HG03439 (cell line): ENCODE data around the gene DHX30.
"Not testable (repeated sequence)": the region's sequence is repeated elsewhere in the genome, so short reads cannot be mapped to it uniquely, and the experiment has no call there.

Experiments
- ATAC-seq: cut with Tn5 transposase; IDR thresholded peaks from one replicate; pipeline ENCODE4 v1.9.1; 2021; ENCODE audit warnings: mild to moderate bottlenecking, moderate library complexity; ENCODE audit not compliant: unreplicated experiment

DHX30 gene

DNA sequence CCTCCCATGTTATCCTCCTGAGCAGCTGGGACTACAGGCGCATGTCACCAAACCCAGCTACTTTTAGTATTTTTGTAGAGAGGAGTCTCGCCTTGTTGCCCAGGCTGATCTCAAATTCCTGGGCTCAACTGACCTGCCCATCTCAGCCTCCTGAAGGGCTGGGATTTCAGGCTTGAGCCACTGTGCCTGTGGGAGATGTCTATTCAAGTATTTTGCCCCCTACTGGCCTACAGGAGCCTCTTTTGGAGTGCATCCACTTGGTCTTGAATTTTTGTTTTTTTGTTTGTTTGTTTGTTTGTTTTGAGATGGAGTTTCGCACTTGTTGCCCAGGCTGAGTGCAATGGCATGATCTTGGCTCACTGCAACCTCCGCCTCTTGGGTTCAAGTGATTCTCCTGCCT is 3.2 kb upstream of the DHX30 start:
- no peak for ATAC-seq

DNA sequence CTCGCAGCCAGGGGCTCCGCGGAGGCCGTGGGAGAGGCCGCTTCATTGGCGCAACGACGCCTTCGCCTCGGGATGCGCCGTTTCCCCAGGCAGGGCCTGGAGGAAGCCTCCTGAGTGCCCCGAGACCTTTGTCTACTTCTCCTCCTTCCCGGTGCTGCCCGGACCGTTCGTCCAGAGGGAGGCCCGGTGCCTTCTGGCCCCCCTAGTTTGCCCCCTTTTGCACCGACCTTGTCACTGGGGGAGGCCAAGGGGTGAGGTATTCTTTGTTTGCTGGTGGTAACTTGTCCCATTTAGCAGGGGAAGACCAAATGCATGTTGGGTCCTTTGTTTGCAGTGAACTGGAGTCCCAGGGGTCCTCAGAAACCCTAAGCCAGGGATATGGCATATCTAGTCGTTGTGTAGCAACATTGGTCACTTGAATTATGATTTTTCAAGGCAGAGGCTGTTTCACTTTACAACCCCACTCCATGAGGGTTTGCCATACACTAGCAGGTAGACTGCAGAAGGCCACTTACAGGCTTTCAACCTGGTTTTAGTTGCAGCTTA is 615 bp downstream of the DHX30 start:
- no peak for ATAC-seq

DNA sequence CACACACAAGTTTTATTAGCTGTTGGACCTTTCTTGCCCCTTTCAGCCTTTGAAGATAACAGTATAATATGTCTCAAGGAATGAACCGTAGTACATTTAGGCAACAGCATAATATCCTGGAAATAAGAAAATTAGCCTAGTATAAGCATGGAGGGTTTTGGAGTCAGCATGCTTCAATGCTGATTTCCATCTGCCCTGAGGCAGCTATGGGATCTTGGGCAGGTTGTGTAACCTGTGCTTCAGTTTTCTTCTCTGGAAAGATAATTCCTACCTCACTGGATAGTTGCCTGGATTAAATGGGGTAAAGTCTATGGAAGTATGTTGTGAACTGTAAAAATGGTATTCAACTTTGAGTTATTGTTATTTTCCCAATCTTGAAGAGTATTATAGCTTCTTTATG is 1.6 kb downstream of the DHX30 start:
- ATAC-seq, result no peak

DNA sequence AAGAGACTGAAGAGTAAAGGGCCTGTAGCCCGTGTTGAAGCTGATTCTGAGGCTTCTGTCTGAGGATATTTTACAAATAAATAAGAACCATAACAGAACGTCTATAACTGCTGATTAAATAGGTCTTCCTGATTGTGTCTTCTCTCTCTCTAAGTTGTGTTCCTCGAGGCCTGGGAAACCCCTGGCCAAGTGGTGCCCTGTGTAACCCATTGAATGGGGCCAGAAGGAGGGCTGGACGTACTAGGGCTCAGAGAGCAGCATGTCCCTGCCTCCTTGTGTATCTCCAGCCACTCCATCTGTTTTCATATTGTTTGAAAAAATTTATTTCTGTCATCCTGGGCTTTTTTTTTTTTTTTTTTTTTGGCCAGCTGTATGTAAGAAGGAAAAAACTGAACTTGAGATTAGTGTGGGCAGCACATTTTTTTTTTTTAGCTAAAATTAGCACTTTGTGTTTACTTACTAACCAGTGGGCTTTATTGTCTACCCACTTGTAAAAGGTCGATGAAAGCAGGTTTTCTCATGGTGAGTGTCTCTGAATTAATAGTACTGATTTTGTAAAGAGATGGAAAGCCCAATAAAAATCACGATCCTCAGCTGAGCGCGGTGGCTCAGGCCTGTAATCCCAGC is 10.7 kb downstream of the DHX30 start:
- ATAC-seq, result no peak

DNA sequence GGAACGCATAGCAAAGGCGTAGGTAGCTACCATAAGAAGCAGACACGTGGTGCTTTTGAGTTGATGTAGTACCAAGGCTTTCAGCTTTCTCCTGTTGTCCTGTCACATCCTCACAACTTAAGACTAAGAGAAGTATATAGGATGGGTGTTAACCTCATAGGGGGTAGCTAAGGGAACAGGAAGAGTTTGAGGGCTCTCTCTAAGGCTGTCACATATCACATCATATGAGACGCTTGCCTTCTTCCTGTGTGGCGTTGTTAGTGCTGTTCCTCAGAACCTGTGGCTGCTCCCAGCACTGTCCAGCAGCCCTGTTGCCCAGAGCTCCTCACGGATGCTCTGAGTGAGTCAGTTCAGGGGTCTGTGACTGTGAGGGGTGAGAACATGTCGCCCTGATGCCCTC is 14.7 kb downstream of the DHX30 start:
- ATAC-seq, result no peak

DNA sequence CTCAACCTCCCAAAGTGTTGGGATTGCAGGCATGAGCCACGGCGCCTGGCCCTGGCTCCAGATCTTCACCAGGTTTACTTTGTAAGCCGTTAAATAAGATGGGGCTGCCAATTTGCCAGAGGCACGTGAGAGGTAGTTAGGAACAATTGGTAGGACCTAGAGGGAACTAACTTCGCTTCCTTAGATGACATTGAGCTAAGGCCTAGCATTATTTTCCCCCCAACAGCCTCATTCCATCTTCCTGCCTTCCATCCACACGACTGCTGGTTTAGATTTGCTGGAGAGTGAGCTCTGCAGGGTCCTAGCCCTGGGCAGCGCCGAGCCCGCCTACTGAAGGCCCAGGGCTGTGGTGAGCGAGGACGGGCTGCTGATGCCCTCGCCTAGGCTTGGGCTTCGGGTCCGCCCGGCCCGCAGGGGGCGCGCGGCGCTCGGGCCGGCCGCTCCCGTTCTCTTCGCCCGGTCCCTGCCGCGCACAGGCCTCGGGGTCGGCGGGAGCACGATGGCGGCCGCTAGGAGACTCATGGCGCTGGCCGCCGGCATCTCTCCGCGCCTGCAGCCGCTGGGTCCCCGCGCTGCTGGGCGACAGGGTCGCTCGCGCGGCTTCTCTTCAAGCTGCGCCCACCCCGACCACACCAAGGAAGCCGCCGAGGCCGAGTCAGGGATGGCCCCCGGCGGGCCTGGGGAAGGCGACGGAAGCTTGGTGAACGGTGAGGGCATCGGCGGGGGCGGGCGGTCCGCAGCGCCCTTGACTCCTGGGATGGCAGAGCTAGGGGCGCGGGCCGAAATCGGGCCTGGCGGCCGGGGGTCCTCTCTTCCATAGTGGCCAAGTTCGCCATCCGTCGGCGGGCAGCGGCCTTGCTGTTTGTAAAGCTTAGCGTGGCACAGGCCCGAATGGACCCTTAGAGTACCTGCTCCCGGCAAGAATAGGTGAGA is 21.9 kb downstream of the DHX30 start:
- peak; percentile 94 for ATAC-seq

DNA sequence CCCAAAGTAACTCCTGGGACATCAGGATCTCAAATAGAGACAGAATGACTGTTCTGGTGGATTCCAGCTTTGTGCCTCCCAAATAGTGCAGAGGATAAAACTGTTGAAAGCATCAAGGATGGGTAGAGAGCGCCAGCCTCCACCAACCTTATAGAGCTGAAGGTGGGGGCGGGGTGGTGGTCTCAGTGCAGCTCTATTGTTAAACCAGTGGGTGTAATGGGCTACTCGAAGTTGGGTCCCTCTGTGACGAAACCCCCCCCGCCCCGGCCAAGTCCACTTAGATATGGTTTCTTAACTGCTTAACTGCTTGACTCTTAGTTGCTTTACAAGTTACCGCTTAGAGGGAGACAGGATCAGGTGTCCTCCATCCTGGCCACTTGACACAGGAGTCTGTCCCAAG is 22.7 kb downstream of the DHX30 start:
- no peak for ATAC-seq

DNA sequence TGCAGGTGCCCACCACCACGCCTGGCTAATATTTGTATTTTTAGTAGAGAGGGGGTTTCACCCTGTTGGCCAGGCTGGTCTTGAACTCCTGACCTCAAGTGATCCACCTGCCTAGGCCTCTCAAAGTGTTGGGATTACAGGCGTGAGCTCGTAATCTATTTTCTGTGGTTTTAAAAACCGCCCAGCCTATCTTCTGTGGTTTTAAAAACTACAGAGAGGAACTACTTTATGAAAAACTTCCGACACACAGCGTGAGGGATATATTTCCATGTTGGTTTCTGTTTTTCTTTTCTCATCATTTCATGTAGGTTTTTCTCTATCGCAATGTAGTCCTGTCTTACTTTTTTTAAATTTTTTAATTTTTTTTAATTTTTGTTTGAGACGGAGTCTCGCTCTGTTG is 26.5 kb downstream of the DHX30 start:
- ATAC-seq, result not testable (repeated sequence)

DNA sequence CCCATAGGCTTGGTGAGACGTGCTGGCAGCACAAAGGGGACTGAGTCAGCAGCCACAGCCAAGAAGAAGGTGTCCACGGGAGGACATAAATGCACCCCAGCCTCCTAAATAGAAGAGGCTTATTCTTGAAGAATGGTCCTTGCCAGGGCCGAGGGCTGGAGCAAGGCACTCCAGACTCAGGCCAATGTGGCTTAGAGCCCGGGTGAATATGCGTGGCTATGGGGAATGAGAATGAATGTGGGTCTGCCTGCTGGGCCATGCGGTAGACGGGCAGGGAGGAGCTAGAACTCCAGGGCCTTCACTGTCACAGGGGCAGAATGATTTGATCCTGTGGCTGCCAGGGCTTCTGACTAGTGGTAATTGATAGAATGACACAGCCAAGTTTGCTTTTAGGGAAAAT is 34.0 kb downstream of the DHX30 start:
- no peak for ATAC-seq

DNA sequence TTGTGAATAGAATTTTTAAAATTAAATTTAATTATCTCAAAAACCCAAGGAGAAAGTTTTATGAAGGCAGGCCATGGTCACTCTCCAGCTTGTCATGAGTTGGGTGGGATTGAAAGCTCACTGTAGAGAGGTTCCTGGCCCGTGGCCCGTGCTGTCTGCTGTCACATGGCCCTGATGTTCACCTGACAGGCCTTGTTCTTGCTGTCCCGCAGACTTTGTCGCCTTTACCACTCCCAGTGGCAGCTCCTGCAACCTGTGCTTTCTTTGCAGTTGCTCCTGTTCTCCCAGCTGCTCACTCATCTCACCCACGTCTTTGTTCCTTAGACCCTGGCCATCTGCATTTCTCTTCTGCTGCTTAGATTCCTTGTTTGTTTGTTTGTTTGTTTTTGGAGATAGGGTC is 35.6 kb downstream of the DHX30 start:
- ATAC-seq, result no peak

DNA sequence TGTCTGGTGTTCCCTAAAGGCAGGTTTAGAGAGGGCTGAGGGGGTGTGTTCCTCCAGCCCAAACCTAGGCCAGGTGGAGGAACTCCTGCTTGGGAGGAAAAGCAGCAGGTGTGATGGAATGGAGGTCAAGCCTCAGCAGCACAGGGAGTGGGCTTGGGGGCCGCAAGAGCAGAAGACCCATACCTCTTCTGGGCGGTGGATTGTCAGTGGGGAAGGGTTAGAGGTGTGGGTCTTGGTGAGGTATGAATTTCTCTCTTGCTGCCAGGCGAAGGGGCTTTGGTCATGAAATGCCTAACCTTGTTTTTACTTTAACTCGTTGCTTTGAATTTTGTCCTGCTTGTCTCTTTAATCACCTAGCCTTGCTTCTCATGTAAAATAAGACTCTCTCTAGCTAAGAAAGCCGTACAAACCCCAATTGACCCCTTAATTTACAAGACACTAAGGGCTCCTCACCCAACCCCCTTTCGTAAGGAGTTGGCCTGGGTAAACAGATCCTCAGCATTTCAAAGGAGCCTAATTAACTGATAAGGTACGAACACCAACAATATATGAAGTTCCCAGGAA is 38.9 kb downstream of the DHX30 start:
- no peak for ATAC-seq

DNA sequence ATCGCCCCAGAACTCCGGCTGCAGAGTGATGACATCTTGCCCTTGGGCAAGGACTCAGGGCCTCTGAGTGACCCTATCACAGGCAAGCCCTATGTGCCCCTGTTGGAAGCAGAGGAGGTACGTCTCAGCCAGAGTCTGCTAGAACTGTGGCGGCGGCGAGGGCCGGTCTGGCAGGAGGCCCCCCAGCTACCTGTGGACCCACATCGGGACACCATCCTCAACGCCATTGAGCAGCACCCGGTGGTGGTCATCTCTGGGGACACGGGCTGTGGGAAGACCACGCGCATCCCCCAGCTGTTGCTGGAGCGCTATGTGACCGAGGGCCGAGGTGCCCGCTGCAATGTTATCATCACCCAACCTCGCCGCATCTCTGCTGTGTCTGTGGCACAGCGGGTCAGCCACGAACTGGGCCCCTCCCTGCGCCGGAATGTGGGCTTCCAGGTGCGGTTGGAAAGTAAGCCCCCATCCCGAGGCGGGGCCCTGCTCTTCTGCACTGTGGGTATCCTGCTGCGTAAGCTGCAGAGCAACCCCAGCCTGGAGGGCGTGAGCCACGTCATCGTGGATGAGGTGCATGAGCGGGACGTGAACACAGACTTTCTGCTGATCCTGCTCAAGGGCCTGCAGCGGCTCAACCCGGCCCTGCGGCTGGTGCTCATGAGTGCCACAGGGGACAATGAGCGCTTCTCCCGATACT is 43.4 kb downstream of the DHX30 start:
- ATAC-seq, result no peak

DNA sequence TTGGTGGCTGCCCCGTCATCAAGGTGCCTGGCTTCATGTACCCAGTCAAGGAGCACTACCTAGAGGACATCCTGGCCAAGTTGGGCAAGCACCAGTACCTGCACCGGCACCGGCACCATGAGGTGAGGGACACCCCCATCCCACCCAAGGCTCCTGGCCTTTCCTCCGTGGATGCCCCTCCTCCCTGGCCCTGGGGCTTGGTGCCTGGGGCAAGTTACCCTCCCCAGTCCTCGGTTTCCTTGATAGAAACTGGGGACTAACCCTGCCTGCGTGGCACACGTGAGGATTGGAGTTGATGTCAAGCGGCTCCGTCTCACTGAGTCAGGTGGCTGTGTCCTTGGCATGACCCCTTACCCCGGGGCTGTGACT is 43.9 kb downstream of the DHX30 start:
- ATAC-seq, result no peak

DNA sequence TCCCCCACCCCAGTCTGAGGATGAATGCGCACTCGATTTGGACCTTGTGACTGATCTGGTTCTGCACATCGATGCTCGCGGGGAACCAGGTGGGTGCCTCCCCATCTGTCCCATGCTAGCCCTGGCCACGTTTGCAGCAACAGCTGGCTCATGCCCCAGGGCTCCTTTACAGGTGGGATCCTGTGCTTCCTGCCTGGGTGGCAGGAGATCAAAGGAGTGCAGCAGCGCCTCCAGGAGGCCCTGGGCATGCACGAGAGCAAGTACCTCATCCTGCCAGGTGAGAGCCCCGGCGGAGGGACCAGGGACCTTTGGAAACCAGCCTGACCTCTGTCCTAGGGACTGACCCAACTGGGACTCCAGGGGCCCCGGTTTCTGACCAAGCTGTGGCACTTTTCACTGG is 44.3 kb downstream of the DHX30 start:
- ATAC-seq, result no peak

DNA sequence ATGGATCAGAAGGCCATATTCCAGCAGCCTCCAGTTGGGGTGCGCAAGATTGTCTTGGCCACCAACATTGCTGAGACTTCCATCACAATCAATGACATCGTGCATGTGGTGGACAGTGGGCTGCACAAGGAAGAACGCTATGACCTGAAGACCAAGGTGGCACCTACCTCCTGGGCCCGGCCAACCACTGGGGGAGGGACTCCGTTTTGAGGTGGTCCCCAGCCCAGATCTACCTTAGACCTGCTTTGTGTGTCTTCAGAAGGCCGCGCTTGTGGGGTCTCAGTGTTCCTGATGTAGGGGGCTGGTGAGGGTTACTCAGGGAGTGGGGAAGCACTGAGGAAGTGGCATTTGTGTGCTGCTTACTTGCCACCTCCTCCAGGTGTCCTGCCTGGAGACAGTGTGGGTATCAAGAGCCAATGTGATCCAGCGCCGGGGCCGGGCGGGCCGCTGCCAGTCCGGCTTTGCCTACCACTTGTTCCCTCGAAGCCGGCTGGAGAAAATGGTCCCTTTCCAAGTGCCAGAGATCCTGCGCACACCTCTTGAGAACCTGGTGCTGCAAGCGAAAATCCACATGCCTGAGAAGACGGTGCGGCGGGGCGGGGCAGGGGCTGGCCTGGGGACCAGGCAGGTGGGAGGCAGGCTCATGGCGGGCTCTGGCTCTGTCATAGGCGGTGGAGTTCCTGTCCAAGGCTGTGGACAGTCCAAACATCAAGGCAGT is 45.0 kb downstream of the DHX30 start:
- ATAC-seq, result no peak

DNA sequence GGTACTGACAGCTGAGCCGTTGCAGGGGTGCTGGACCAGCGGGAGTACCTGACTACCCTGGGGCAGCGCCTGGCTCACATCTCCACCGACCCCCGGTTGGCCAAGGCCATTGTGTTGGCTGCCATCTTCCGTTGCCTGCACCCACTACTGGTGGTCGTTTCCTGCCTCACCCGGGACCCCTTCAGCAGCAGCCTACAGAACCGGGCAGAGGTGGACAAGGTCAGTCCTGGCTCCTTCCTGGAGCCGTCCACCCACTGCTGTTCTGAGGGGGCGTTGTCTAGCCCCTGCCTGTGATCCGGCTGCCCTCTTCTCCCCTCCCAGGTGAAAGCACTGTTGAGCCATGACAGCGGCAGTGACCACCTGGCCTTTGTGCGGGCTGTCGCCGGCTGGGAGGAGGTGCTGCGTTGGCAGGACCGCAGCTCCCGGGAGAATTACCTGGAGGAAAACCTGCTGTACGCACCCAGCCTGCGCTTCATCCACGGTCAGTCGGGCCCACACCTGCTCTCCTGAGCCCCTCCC is 45.7 kb downstream of the DHX30 start:
- ATAC-seq, result no peak

DNA sequence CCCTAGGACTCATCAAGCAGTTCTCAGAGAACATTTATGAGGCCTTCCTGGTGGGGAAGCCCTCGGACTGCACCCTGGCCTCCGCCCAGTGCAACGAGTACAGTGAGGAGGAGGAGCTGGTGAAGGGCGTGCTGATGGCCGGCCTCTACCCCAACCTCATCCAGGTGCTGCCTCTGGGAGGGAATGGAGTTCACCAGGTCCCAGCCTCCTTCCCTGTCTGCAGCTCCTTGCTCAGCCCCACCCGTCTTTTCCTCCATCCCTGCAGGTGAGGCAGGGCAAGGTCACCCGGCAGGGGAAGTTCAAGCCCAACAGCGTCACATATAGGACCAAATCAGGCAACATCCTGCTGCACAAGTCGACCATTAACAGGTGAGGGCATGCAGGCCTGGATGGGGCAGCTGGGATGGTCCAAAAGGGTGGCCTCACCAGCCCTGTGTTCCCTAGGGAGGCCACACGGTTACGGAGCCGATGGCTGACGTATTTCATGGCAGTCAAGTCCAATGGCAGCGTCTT is 46.3 kb downstream of the DHX30 start:
- no peak for ATAC-seq

DNA sequence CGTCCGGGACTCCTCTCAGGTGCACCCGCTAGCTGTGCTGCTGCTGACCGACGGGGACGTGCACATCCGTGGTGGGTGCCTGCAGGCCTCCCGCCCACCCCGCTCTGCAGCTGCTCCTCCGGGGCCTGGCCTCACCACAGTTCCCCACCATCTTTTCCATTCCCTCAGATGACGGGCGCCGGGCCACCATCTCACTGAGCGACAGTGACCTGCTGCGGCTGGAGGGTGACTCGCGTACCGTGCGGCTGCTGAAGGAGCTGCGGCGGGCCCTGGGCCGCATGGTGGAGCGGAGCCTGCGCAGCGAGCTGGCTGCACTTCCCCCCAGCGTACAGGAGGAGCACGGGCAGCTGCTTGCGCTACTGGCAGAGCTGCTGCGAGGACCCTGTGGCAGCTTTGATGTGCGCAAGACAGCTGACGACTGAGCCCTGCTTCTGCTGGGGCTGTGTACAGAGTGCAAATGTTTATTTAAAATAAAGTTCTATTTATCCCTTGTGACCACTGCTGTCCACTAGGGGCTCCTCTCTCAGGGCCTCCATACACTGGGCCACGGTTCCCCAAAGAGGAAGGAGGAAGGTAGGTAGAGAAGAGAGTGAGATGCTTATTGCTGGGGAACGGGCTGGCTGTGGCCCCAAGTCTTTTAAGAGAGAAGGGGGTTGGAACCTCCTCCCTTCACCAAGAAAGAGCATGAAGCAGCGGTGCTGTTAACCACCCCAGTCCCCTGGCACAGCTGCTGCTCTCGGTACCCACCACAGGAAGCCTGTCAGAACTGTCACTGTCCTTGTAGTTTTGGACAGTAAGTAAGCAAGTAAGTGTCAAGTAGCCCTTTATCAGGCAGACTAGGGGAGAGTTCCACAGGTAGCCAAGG is 47.0 kb downstream of the DHX30 start:
- ATAC-seq, result no peak
